H1 (cell line): ENCODE results near the gene NFASC. TPM values are rescaled to one million over a fixed set of nuclear protein-coding genes. Genes with fewer than 3 reads are reported as not detected.

Experiments
- CTCF ChIA-PET: fragments of 300-600 bp; sonication (Branson Sonifier 250); formaldehyde crosslinking; loops from one replicate; lab custom pipeline; 2021; ENCODE audit not compliant: partially characterized antibody; lab: Charles Lee
- POLR2A ChIA-PET: fragments of 300-600 bp; sonication (Branson Sonifier 250); formaldehyde crosslinking; loops from one replicate; lab custom pipeline; 2021; ENCODE audit warnings: inconsistent platforms; ENCODE audit not compliant: partially characterized antibody; lab: Charles Lee
- DNase-seq, 2 experiments: peaks; one replicate each; pipeline versions ENCODE4 v3.0.0 to v3.0.0-alpha.2; 2010 to 2022; ENCODE audit warnings: low spot score in 2 of 2, low read depth in 1 of 2, mixed read lengths in 1 of 2
- FAIRE-seq: peaks from 2 replicates; lab custom pipeline; 2011; peaks lifted over from hg19 to GRCh38; lab: Jason Lieb, UNC
- H2AFZ ChIP-seq: 2 replicates; pipeline ENCODE4 v1.8.1; 2012; ENCODE audit warnings: low read length, inconsistent platforms
- H2AK5ac ChIP-seq: 2 replicates; pipeline ENCODE4 v1.6.1; 2013; ENCODE audit warnings: low read depth, low read length
- H2BK120ac ChIP-seq: replicated peaks from 2 replicates; pipeline ENCODE3; 2013; ENCODE audit warnings: low read depth, low read length, inconsistent platforms
- H2BK12ac ChIP-seq: 2 replicates; pipeline ENCODE4 v1.6.1; 2013; ENCODE audit warnings: low read depth, low read length
- H2BK15ac ChIP-seq: 2 replicates; pipeline ENCODE4 v1.6.1; 2013; ENCODE audit warnings: low read length
- H2BK20ac ChIP-seq: 2 replicates; pipeline ENCODE4 v1.6.1; 2013; ENCODE audit warnings: low read length
- H2BK5ac ChIP-seq: 2 replicates; pipeline ENCODE4 v1.6.1; 2013; ENCODE audit warnings: low read depth, low read length
- H3K14ac ChIP-seq: 2 replicates; pipeline ENCODE4 v1.6.1; 2013; ENCODE audit warnings: inconsistent platforms; ENCODE audit not compliant: insufficient read length
- H3K18ac ChIP-seq: 2 replicates; pipeline ENCODE4 v1.6.1; 2013; ENCODE audit warnings: low read length; ENCODE audit errors: extremely low read depth
- H3K23ac ChIP-seq: 2 replicates; pipeline ENCODE4 v1.6.1; 2013; ENCODE audit warnings: inconsistent platforms; ENCODE audit not compliant: insufficient read length
- H3K23me2 ChIP-seq: 2 replicates; pipeline ENCODE4 v1.6.1; 2013; ENCODE audit warnings: low read depth, low read length
- H3K27ac ChIP-seq: 2 replicates; pipeline ENCODE4 v1.6.1; 2011; ENCODE audit warnings: low read depth, low read length, inconsistent platforms
- H3K27me3 ChIP-seq, 4 experiments: replicated peaks in 1 of 4; 1 replicate in 1 of 4; 2 replicates in 3 of 4; pipeline versions ENCODE4 v1.6.1 to v1.8.1; 2011 to 2013; ENCODE audit warnings: low read length in 3 of 4, mild to moderate bottlenecking in 3 of 4, inconsistent platforms in 2 of 4, mixed read lengths in 2 of 4, moderate library complexity in 1 of 4; ENCODE audit not compliant: control insufficient read depth in 3 of 4, insufficient read depth in 3 of 4; ENCODE audit errors: extremely low read depth in 1 of 4
- H3K36me3 ChIP-seq, 4 experiments: 2 replicates each; pipeline versions ENCODE4 v1.6.1 to v1.8.1; 2011 to 2013; ENCODE audit warnings: mild to moderate bottlenecking in 4 of 4, low read length in 3 of 4, moderate library complexity in 2 of 4, control low read depth in 1 of 4, inconsistent platforms in 1 of 4; ENCODE audit not compliant: insufficient read depth in 4 of 4, control insufficient read depth in 2 of 4
- H3K4ac ChIP-seq: replicated peaks from 2 replicates; pipeline ENCODE3; 2013; ENCODE audit warnings: low read length, low read depth, mixed read lengths, inconsistent platforms; ENCODE audit not compliant: insufficient read length
- H3K4me1 ChIP-seq, 4 experiments: replicated peaks in 1 of 4; 1 replicate in 1 of 4; 2 replicates in 3 of 4; pipeline versions ENCODE4 v1.6.1 to v1.8.1; 2011 to 2013; ENCODE audit warnings: low read length in 3 of 4, inconsistent platforms in 2 of 4, mixed read lengths in 1 of 4; ENCODE audit not compliant: insufficient read depth in 4 of 4, control insufficient read depth in 3 of 4
- H3K4me2 ChIP-seq, 2 experiments: 2 replicates each; pipeline versions ENCODE4 v1.6.1 to v1.8.1; 2011 to 2013; ENCODE audit warnings: low read depth in 2 of 2, low read length in 2 of 2, control low read depth in 1 of 2, inconsistent platforms in 1 of 2, mild to moderate bottlenecking in 1 of 2; ENCODE audit not compliant: insufficient read depth in 1 of 2
- H3K4me3 ChIP-seq, 4 experiments: fragments of 200-600, 300-600 bp in 1 of 4; sonication (generic), shearing (Covaris generic), sonication (Bioruptor Twin) in 1 of 4; 2 replicates each; pipeline versions ENCODE4 v1.5.1 to v1.8.1; 2011 to 2016; ENCODE audit warnings: low read length in 4 of 4, low read depth in 3 of 4, control low read depth in 2 of 4, inconsistent platforms in 2 of 4, mild to moderate bottlenecking in 2 of 4, mixed read lengths in 1 of 4, moderate library complexity in 1 of 4; ENCODE audit not compliant: insufficient read depth in 2 of 4; ENCODE audit errors: extremely low read depth in 1 of 4
- H3K56ac ChIP-seq: replicated peaks from 2 replicates; pipeline ENCODE3; 2013; ENCODE audit warnings: low read depth, mild to moderate bottlenecking, mixed read lengths, low read length, inconsistent platforms; ENCODE audit not compliant: insufficient read length
- H3K79me1 ChIP-seq: 2 replicates; pipeline ENCODE4 v1.6.1; 2013; ENCODE audit warnings: low read depth, low read length, control low read depth
- H3K79me2 ChIP-seq, 2 experiments: 2 replicates each; pipeline versions ENCODE4 v1.6.1 to v1.8.1; 2012 to 2013; ENCODE audit warnings: low read length in 2 of 2, mild to moderate bottlenecking in 2 of 2, inconsistent platforms in 1 of 2; ENCODE audit not compliant: insufficient read depth in 2 of 2, control insufficient read depth in 1 of 2
- H3K9ac ChIP-seq, 4 experiments: replicated peaks in 1 of 4; 1 replicate in 1 of 4; 2 replicates in 3 of 4; pipeline versions ENCODE4 v1.6.1 to v1.8.1; 2011 to 2013; ENCODE audit warnings: low read depth in 3 of 4, low read length in 3 of 4, control low read depth in 2 of 4, mild to moderate bottlenecking in 2 of 4, moderate library complexity in 2 of 4, inconsistent platforms in 1 of 4; ENCODE audit errors: extremely low read depth in 1 of 4
- H3K9me3 ChIP-seq, 2 experiments: 2 replicates each; pipeline versions ENCODE4 v1.6.1 to v1.8.1; 2012 to 2013; ENCODE audit warnings: mild to moderate bottlenecking in 2 of 2, moderate library complexity in 2 of 2, control low read depth in 1 of 2, inconsistent platforms in 1 of 2, low read depth in 1 of 2, low read length in 1 of 2, mixed read lengths in 1 of 2; ENCODE audit not compliant: insufficient read depth in 2 of 2
- H4K20me1 ChIP-seq, 2 experiments: replicated peaks in 1 of 2; 2 replicates each; pipeline versions ENCODE3 to v1.8.1; 2011 to 2013; ENCODE audit warnings: inconsistent platforms in 2 of 2, low read length in 2 of 2, mild to moderate bottlenecking in 1 of 2; ENCODE audit not compliant: insufficient read depth in 2 of 2, control insufficient read depth in 1 of 2
- H4K5ac ChIP-seq: 2 replicates; pipeline ENCODE4 v1.6.1; 2013; ENCODE audit warnings: low read length, low read depth, mixed read lengths, inconsistent platforms; ENCODE audit not compliant: insufficient read length
- H4K8ac ChIP-seq: 2 replicates; pipeline ENCODE4 v1.8.0; 2013; ENCODE audit warnings: mild to moderate bottlenecking, moderate library complexity, low read length, inconsistent platforms; ENCODE audit not compliant: insufficient read depth; ENCODE audit errors: extremely low read depth
- H4K91ac ChIP-seq: replicated peaks from 2 replicates; pipeline ENCODE3; 2013; ENCODE audit warnings: low read length, mixed read lengths, inconsistent platforms; ENCODE audit not compliant: insufficient read length
- CBX8 ChIP-seq: fragments of 300-800, 300-1000 bp; sonication (generic); IDR thresholded peaks from 2 replicates; pipeline ENCODE4 v1.7.1; 2016; ENCODE audit warnings: low read depth, low read length, borderline replicate concordance
- WGBS, 2 experiments: shearing (Covaris generic) in 1 of 2; methylation state at CpG; one replicate each; pipeline versions ENCODE4 v1.1.6 to v1.1.7; 2013 to 2015; ENCODE audit warnings: low lambda C conversion rate in 2 of 2, mixed read lengths in 2 of 2, inconsistent platforms in 1 of 2, low coverage in 1 of 2, missing lambda C conversion rate in 1 of 2; ENCODE audit not compliant: insufficient replicate concordance in 2 of 2, insufficient coverage in 1 of 2, insufficient read length in 1 of 2; ENCODE audit errors: extremely low coverage in 1 of 2, missing lambda C conversion rate in 1 of 2; 5-methylcytosine and 5-hydroxymethylcytosine counted together
- polyA plus RNA-seq, 7 experiments: library from polyadenylated mRNA; depleted of rRNA in 3 of 7; stranded (reverse) in 5 of 7; unstranded in 2 of 7; fragments of >200 nt in 5 of 7; fragments of 200-250 nt in 2 of 7; gene quantifications; 1 replicate in 5 of 7; 2 replicates in 1 of 7; 4 replicates in 1 of 7; pipeline versions ENCODE4 v1.2.1 to v1.2.3, GENCODE V29; 2011 to 2013; ENCODE audit warnings: missing spikeins in 2 of 7, mixed read lengths in 2 of 7
- total RNA-seq: library from RNA; stranded (reverse); fragmentation: NEBNext Ultra II Directional; extraction: Animal tissue kit (Norgen Biotek cat#: 25700); gene quantifications from 2 replicates; pipeline ENCODE4 v1.2.1, GENCODE V29; 2021

NFASC gene
- total and polyA plus RNA-seq, 2 of the 8 experiments (the other 6 are each of a cell fraction or from before 2014, with no cell fraction given) = 5.0 to 15.2 TPM

DNA sequence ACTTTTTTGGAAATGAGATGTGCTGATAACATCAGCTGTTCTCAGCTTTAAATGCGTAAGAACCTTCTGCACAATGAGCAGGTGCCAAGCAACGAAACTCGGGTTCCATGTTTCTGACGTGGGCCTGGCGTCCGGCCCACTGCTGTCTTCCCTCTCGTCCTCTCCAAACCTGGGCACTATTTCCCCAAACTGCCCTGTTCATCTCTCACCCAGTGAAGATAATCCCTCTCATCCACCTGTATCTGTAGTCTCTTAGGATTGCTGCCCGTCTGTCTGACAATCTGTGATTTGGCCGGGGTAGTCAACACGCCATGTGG is 122.3 kb downstream of the NFASC start:
- H3K79me2 ChIP-seq = no peaks in the 10 kb centered on the region
- H2AK5ac ChIP-seq = 0 out of 2 replicates have a peak overlapping the region, but pooled peaks have one; percentile 76
- H3K9me3 ChIP-seq = no peaks in the 10 kb centered on the region
- TF ChIP-seq CBX8 = no peak
- DNase-seq (no peak), FAIRE-seq (no peak)
- H3K4me3 ChIP-seq = no peak overlapping the region
- H3K4ac ChIP-seq = no peak overlapping the region
- no peak overlapping the region for H4K5ac ChIP-seq
- no peak overlapping the region for H4K8ac ChIP-seq
- CTCF ChIA-PET = interaction anchor here (1.2 to 33.8 kb wide), 8 partner anchors 10 to 264 kb away, joined by 4 to 1336 read pairs (median 15); partner anchors contain the start of gene TMEM81
- no peak overlapping the region for H3K18ac ChIP-seq
- no peak overlapping the region for H3K14ac ChIP-seq
- no peaks in the 10 kb centered on the region; a peak in 1 of 7 replicates for H3K27me3 ChIP-seq
- no peaks in the 10 kb centered on the region for H3K79me1 ChIP-seq
- peaks cover 10 to 27% (median 19%) of the 10 kb centered on the region in 4 experiments for H3K4me1 ChIP-seq
- H3K36me3 ChIP-seq = no peaks in the 10 kb centered on the region
- H3K27ac ChIP-seq = no peak overlapping the region
- H2BK120ac ChIP-seq = no peak overlapping the region
- no peak overlapping the region for H3K23ac ChIP-seq
- WGBS, 2 experiments = 97% methylated on average over 10 of the region's 10 CpGs; no CpG with 5 or more reads in 1 of the 2 experiments
- H2BK15ac ChIP-seq = no peak overlapping the region
- H3K23me2 ChIP-seq = no peaks in the 10 kb centered on the region
- no peak overlapping the region for H3K56ac ChIP-seq
- POLR2A ChIA-PET = interaction anchor here (1.1 to 4.1 kb wide), 3 partner anchors 10 to 68 kb away, joined by 3 to 16 read pairs (median 6); no protein-coding TSS in a partner anchor
- no peak overlapping the region for H2BK5ac ChIP-seq
- no peak overlapping the region for H3K9ac ChIP-seq
- H2AFZ ChIP-seq = no peak overlapping the region
- H3K4me2 ChIP-seq = no peak overlapping the region
- no peak overlapping the region for H4K91ac ChIP-seq
- no peak overlapping the region for H2BK12ac ChIP-seq
- no peak overlapping the region for H2BK20ac ChIP-seq
- H4K20me1 ChIP-seq = peaks cover 0 to 5% of the 10 kb centered on the region in 2 experiments
